Germinal center (tissue), 1 donor: Measurements from ENCODE around the gene UQCR11.

Source experiments
- DNase-seq: peaks from one replicate; pipeline ENCODE4 v3.0.0; 2012; ENCODE audit warnings: mixed read lengths, low spot score

The UQCR11 gene

DNA sequence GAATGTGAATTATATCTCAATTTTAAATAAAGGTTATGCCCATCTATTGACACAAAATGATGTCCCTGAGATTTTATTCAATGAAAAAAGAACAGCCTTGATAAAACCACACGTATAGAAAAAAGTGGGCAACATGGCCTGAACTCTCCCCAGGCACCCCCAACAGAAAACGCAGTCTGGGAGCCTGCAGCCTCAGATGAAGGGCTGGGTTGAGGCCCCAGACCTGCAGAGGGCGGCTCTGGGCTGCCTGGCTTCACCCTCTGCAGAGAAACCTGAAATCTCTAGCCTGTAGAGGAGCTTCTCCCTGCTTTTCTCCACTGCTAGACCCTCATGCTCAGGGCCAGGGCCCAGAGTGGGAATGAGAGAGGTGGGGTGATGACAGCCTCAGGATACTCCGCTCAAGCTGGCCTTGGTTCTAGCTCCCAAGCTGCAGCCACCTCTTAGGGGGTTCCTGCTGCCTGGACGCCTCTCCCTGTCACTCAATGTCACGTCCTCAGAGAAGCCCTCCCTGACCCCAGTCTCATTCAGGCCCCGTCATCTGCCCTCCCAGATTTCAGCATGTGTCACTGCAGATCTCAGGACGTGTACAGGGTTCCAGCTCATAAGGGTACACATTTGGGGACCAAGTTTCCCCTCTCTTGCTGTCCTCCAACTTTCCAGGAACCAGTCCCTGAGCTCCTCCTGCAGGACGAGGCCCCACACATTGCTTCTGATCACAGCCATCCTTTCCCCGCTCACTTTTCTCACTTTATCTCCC is 14.4 kb downstream of the UQCR11 start:
- DNase-seq = no peak

DNA sequence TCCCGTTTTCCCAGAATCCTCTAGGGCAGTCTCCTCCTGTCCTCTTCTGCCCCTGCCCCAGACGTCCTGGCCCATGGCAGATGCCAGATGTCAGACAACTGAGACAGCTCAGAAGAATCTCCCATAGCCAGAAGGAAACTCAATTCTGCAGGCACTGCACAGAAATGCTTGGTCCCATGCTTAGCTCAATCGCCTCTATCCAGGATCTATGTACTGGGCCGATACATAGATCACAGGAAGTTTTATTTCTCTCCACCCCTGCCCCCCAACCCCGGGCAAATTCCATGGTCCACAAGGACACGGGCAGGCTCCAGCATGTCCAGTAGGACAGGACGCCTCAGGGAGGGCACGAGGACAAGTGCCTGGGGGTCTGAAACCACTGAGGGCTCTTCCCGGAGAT is 17.4 kb downstream of the UQCR11 start:
- DNase-seq = no peak

DNA sequence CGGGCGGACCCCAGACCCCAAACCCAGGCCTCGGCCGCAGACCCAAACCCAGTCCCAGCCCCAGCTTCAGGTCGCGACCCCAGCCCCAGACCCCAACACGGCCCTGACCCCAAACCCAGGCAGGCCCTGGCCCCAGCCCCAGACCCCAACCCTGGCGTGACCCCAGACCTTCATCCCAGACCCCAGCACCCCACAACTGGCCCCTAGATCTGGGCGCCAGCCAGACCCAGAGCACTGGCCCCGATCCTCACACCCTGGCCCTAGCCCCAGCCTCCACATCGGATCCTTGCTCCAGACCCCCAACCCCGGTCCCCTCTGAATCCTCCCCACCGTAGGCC is 20.1 kb downstream of the UQCR11 start:
- DNase-seq = no peak

DNA sequence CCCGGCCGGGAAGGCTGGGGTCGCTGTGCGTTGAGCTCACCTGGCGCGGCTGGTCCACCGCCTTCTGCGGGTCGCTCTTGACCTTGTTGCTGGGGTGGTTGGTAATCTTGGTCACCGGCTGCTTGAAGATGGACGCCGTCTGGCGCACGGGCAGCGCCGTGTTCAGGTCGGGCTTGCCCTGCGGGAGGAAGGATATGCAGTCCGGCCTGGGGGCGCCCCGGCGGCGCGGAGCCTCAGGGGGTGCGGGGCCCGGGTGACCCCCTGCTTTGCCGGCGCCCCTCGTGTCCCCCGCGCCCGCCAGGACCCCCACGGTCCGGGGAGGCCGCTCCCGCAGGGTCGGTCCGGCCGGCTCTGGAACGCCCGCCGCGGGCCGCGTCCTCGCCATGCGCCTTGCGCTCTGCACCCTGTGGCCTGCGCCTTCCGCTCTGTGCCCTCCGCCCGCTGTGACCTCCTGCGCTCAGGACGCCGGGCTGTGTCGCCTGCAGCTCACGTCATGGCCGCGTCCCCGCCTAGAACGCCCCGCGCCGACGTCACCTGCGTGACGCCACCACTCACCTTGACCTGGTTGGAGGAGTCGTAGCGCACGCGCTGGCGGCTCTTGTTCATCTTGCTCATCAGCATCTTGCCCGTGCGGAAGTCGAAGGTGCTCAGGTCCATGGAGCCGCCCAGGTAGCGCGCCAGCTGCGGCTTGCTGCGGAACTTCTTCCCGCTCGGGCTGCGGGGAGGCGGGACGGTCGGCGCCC is 20.6 kb downstream of the UQCR11 start:
- DNase-seq = no peak

DNA sequence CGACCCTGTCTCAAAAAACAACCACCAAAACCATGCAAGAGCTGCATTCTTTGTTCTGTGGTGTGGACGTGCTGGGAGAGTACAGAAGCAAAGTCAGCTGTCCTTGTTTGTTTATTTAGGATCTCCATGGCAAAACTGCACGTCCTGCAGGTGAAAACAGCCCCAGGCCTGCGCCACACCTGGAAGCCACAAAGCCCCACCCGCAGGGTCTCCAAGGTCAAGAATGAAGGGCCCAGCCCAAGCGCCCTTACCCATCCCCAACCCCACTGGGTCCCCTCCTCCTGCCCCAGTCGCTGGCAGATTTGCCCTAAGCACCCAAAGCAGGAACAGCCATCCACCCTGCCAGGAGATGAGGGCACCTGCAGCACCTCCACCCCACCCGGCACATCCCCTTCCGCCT is 23.1 kb downstream of the UQCR11 start:
- DNase-seq = no peak

DNA sequence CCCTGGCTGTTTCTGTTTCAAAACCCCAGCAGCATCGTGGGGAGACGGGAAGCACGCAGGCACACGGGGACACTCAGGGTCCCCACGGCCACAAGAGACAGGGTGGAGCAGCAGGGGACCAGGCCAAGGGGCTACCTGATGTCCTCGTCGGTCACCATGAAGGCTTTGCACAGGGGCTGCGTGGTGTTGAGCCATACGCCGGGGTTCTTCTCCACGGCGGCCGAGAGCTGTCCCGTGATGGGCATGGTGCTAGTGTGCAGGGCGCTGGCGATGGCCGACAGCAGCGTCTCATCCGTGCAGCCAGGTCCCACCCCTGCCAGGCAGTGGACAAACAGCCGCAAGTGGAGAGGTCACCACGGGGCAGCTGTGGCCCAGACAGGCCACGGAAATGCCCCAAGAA is 24.3 kb downstream of the UQCR11 start:
- no peak for DNase-seq

DNA sequence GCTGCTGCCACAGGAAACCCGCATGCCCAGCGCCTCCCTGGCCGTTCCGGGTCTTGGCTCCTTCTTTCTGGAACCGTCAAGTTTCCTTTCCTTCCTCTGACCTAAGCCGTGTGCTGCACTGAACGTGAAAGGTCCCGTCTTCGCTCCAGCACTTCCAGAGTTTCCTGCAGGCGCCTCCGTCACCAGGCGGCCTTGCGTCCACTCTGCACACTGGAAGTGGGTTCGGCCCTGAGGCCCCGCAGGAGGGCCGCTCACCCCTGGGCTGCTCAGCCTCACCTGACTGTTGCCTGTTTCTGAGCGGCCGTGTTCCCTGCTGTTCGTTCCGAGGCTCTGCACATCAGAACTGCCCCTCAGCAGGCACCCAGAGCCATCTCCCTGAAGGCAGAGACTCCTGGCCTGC is 24.9 kb downstream of the UQCR11 start:
- no peak for DNase-seq

DNA sequence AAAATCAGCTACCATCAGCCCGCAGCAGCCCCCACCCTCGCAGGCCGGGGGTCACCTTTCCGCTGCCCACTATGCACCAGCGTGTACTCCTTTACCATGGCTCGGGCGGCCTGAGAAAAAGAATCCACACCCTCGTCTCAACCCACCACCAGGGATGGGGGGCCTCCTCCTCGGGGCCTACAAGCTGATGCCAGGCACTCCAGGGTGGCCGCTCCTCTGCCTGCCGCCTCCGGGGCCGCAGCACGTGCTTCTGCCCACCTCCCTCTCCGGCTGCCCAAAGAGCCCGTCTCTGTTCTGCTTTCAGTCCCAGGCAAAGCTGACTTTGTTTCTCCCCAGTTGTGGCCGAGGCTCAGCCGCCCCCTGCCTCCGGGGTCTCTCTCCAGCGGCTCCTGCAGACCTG is 26.0 kb downstream of the UQCR11 start:
- no peak for DNase-seq

DNA sequence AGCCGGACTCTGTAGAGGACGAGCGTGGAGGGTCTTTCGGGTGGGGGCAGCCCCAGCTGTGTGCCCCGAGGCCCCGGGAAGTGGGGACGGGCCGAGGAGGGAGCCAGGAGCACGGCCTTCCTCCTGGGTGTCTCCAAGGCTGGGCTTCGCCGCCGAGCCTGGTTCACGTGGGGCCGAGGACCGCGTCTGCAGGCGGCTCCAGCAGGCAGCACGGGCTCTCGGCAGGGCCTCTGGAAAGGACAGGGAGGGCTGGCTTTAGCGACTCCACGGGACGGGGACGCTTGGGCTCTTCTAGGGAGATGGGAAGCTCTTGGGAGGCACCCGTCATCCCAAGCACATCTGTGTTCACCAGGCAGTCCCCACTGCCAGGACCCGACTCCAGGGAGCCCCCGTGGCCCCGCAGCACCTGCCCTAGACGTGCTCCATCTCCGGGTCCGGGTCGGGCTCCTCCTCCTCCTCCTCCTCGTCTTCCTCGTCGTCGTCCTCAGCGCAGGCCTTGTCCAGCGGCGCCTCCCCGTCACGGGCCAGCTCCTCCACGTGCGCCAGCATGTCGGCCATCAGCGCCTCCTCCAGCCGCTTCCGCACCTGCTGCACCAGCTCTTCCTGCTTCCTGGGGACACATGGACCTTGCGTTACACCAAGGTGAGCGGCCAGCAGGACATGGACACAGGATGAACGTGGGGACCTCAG is 27.2 kb downstream of the UQCR11 start:
- no peak for DNase-seq

DNA sequence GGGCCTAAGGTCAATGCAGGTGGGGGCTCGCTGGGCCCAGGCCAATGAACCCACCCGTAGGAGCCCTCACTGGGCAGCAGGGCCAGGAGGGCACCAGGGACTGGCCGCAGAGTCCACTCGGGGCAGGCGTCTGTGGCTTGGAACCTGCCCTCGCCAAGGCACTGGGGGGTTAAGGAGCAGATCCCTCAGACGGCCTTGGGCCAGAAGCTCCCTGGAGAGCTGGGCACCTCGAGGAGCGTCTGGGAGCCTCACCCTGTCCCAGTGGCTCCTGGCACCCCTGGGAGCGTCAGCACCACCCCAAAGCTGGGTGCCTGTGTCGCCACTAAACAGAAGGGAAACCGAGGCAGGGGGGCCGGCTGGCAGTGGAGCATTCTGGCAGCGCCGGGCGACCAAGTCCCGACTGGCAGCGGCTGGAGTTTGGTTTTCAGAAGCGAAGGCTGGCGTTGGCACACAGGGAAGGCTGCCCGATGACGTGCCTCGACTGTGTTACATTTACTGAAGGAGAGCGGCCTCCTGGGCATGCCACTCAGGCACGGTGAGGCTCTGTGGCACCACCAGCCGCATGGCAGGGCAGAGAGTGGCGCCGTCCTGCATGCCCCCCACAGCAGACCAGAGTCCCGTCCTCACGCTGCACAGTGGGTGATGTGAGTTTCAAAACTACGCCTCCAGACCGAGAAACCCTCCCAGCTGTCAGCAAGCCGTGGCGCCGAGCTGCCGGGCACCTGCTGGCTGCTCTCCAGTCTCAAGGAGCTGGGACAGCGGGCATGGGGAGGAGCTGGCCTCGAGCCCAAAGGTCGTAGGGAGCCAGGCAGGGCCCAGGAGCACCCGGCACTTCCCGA is 28.0 kb downstream of the UQCR11 start:
- DNase-seq = no peak

DNA sequence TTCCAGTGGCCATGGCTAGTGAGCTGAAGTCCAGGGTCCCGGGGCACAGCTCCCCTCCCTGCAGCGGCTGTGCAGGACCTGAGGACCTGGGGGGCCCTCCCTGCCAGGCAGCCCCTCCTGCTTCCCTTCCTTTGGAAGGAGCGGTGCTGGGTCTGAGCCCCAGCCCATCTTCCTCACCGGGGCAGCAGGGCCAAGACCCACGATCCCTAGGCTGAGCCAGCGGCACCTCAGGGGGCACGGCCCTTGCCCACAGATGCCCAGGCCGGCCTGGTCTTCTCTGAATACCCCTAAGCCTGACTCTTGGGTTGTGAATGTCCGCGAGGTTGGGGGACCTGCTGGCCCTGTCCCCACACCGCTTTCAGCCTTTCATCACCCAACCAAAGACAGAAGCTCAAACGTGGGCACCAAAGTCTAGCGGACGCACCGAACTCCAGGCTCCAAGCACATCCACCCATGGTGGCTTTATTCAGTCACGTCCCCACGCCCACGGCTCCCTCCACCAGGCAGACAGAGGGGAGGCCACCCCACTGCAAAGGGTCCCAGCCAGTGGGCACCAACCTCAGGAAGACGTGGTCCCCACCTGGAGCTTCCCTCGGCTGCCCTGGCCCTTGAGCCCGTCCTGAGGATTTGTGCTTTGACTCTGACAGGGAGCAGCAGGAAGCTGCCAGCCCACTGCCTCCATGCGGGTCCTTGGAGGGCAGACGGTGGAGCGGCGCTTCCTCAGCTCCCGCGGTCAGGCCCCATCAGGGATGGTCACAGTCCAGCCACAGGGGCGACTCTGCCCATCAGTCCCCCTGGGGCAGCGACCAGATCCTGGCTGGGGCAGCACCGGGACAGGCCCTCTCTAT is 28.8 kb downstream of the UQCR11 start:
- no peak for DNase-seq

DNA sequence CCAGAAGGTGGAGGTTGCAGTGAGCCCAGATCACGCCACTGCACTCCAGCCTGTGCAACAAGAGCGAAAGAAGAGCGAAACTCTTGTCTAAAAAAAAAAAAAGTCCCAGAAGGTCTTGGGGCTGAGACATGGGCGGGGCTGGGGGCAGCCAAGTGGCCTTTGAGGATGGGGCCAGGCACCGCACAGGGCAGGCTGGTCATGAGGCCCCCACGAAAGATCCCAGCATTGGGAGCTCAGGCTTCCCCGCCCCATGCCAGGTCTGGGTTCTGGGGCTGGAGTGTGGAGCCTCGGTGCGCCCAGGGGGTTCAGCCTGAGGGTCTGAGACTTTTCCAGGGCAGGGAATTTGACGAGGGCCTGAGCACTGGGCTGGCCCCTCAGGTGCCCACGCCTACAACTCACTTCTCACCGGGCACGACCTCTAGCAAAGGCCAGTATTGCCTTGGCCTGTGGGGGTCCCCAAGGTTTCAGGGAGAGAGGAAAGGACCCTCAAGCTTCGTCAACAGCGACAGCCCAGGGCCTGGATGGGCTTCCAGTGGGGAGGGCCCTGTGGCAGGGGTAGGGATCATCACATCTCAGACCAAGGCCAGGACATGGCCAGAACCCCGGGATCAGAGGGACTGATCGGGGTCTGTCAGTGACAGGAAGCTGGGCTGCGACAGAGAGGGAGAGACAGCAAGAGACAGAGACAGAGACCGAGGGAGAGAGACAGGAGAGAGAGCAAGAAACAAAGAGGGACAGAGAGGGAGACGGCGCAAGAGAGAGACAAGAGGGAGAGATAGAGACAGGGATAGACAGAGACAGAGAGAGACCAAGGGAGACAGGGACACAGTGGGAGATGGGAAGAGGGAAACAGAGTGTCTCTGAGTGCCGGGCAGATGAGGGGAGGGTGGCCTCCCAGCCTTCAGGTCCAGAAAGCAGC is 29.7 kb downstream of the UQCR11 start:
- DNase-seq = no peak

DNA sequence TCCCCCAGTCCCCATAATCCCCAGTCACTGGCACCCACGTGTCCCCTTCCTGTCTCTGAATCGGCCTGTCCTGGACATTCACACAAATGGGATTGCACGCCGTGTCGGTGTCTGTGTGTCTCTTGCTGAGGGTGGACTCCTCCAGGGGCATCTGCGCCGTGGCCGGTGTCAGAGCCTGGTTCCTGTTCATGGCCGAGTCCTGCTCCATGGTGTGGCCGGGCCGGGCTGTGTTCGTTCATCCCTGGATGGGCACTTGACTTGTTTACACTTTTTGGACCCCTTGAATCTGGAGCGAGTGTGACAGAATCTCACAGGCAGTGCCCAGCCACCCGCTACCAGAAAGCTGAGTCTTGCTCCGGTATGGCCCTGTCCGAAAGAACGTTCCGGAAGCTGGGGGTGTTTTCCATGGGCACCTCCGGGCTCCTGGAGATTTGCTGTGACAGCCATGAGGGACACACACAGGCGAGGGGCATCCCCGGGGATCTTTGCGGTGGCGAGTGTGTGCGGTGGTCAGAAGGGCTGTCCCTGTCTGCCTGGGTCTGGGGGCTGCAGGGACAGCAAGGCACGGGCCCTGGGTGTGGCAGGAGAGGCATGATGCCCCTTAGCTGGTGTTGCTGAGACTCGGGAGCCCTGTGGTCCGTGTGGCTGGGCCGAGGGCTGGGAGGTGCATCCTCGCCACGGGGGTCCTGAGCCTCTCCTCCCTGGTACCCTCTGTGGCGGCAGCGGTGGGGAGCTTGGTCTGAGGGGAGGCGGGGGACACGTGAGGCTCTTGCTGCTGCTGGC is 30.7 kb downstream of the UQCR11 start:
- no peak for DNase-seq

DNA sequence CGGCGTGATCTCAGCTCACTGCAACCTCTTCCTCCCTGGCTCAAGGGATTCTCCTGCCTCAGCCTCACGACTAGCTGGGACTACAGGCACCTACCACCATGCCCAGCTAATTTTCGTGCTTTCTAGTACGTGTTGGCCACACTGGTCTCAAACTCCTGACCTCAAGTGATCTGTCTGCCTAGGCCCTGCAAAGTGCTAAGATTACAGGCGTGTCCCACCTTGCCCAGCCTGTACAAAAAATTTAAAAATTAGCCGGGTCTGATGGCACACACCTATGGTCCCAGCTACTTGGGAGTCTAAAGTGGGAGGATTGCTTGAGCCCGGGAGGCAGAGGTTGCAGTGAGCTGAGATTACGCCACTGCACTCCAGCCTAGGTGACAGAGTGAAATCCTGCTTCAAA is 32.5 kb downstream of the UQCR11 start:
- DNase-seq = no peak

DNA sequence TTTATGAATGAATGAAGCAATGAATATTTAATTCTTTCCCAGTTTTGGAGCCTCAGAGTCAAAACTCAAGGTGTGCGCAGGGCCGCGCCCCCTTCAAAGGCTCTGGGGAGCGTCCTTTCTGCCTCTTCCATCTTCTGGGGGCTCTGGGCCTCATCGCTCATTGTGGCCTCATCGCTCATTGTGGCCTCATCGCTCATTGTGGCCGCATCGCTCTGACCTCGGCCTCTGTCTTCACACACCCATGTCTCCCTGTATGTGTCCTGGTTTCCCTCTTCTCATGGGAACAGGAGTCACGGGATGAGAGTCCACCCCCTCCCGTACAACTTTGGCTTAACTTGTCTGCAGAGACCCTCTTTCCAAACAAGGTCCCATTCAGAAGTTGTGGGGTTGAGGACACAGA is 33.9 kb downstream of the UQCR11 start:
- no peak for DNase-seq

DNA sequence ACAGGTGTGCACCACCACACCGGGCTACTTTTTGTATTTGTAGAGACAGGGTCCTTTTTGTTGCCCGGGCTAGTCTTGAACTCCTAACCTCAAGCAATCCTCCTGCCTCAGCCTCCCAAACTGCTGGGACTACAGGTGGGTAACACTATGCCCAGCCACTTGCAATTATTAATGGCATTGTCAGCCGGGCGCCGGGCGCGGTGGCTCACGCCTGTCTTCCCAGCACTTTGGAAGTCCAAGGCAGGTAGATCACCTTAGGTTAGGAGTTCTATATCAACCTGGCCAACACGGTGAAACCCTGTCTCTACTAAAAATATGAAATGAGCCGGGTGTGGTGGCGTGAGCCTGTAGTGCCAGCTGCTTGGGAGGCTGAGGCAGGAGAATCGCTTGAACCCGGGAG is 34.4 kb downstream of the UQCR11 start:
- no peak for DNase-seq

DNA sequence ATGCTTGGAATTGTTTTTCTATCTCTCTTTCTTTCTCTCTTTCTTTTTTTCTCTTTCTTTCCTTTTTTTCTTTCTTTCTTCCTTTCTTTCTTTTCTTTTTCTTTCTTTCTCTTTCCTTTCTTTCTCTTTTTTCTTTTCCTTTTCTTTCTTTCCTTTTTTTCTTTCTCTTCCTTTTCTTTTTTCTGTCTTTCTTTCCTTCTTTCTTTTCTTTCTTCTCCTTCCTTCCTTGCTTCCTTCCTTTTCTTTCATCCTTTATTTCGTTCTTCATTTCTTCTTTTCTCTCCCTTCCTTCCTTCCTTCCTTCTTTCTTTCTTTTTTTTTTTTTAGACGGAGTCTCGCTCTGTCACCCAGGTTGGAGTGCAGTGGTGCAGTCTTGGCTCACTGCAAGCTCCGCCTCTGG is 35.3 kb downstream of the UQCR11 start:
- no peak for DNase-seq

DNA sequence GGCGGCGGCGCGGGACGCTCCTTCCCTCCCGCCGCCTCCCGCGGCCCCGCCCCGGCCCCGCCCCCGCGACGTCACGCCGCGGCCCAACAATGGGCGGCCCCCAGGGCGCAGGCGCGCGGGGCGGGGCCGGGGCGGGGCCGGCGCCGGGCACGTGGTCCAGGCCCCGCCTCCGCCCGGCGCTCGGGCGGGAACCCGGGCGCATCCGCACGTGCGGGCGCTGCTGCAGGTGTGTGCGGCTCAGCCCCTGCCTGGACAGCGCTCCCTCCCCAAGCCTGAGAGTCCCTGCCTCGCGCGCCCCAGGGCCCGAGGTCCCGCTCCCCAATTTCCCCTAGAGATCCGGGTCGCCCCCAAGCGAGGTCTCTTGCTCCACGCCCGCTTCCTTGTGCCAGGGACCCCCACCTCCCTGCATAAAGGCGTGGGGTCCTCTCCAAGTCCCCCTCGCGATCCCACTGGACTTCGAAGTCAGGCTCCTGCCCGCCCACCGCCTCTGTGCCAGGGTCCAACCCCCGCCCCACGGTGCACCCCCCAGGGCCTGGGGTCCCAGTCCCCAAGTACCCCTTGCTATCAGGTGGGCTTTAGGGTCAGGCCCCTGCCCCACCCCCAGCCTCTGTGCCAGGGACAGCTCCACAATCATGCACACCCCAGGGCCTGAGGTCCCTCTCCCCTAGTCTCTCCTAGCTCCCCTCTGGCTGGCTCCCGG is 36.8 kb downstream of the UQCR11 start, which contains the start of gene MEX3D:
MEX3D (minus strand) TSS at position 6 of the 700 bp plus-strand sequence. CDS start 267 bp downstream, outside the sequence.
- DNase-seq = peak; percentile 98

DNA sequence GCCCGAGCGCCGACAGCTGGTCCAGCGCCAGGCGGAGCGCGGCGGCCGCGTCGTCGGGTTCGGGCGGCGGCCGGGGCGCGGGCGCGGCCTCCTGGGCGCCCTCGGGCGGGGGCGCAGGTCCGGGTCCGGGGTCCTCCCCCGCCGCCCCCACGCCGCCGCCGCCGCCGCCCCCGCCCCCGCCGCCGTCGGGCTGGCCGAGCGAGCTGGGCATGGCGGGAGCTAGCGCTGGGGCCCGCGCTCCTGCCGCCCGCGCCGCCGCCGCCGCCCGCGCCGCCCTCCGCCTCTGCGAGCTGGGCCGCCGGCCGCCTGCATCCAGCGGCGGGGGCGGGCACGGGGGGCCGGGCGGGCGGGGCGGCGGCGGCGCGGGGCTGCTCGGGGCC is 37.4 kb downstream of the UQCR11 start:
- DNase-seq = no peak
